Testis (tissue), 2 donors: Measurements from ENCODE around the gene OCLN.
"Not testable (repeated sequence)": the region's sequence is repeated elsewhere in the genome, so short reads cannot be mapped to it uniquely, and the experiment has no call there.

Experiments used
- CTCF ChIP-seq, 3 experiments: fragments of 450-650 bp in 2 of 3; fragments of 200-600 bp in 1 of 3; sonication (generic) in 1 of 3; IDR thresholded peaks; one replicate each; pipeline ENCODE4 v1.5.1; 2016 to 2019; ENCODE audit warnings: antibody characterized with exemption in 3 of 3, mild to moderate bottlenecking in 2 of 3, moderate library complexity in 1 of 3
- POLR2A ChIP-seq: fragments of 450-650 bp; IDR thresholded peaks from one replicate; pipeline ENCODE4 v1.6.1; 2017; ENCODE audit warnings: antibody characterized with exemption, mild to moderate bottlenecking, moderate library complexity

- not testable (repeated sequence) for TF ChIP-seq CTCF (IDR thresholded peaks at IDR 0.05); POLR2A
Observed at GRCh38 chr5:69568072-69568471, 75.5 kb downstream of the OCLN start.
